Loucy (cell line): ENCODE measurements around the gene CALN1.

Source experiments
- H2AFZ ChIP-seq: fragments of 200-600 bp; sonication (generic); 2 replicates; pipeline ENCODE4 v1.6.0; 2016; ENCODE audit warnings: antibody characterized with exemption, mild to moderate bottlenecking, low read length, moderate library complexity
- H3F3A ChIP-seq: fragments of 200-600 bp; 2 replicates; pipeline ENCODE4 v1.6.0; 2016; ENCODE audit warnings: antibody characterized with exemption, low read depth, mild to moderate bottlenecking
- H3K27me3 ChIP-seq: fragments of 200-600 bp; sonication (generic); 2 replicates; pipeline ENCODE4 v1.6.1; 2014; ENCODE audit warnings: low read length, mild to moderate bottlenecking; ENCODE audit not compliant: insufficient read depth, poor library complexity, severe bottlenecking
- H3K36me3 ChIP-seq: fragments of 200-600 bp; sonication (generic); 2 replicates; pipeline ENCODE4 v1.6.1; 2016; ENCODE audit warnings: low read length; ENCODE audit not compliant: insufficient read depth
- H3K4me1 ChIP-seq: fragments of 200-600 bp; sonication (generic); 2 replicates; pipeline ENCODE4 v1.5.1; 2014; ENCODE audit warnings: low read length, mild to moderate bottlenecking; ENCODE audit not compliant: insufficient read depth, poor library complexity, severe bottlenecking
- H3K4me2 ChIP-seq: fragments of 200-600 bp; sonication (generic); 2 replicates; pipeline ENCODE4 v1.6.0; 2014; ENCODE audit warnings: antibody characterized with exemption, low read length, low read depth, mild to moderate bottlenecking; ENCODE audit not compliant: poor library complexity, severe bottlenecking
- H3K4me3 ChIP-seq: fragments of 200-600 bp; sonication (generic); 2 replicates; pipeline ENCODE4 v1.5.1; 2014; ENCODE audit warnings: low read length, mild to moderate bottlenecking, mixed read lengths; ENCODE audit not compliant: poor library complexity, severe bottlenecking
- H3K79me2 ChIP-seq: fragments of 200-600 bp; sonication (generic); 2 replicates; pipeline ENCODE4 v1.6.1; 2014; ENCODE audit warnings: low read length; ENCODE audit not compliant: insufficient read depth
- H3K9ac ChIP-seq: fragments of 200-600 bp; sonication (generic); 2 replicates; pipeline ENCODE4 v1.6.0; 2014; ENCODE audit warnings: mild to moderate bottlenecking, low read depth, low read length, moderate library complexity; ENCODE audit not compliant: poor library complexity, severe bottlenecking
- H3K9me2 ChIP-seq: fragments of 200-600 bp; sonication (generic); replicated peaks from 2 replicates; pipeline ENCODE4 v1.6.1; 2016; ENCODE audit warnings: low read depth, low read length, mixed read lengths
- H3K9me3 ChIP-seq: fragments of 200-600 bp; sonication (generic); 2 replicates; pipeline ENCODE4 v1.6.1; 2014; ENCODE audit warnings: mild to moderate bottlenecking, antibody characterized with exemption, low read length, low read depth; ENCODE audit not compliant: insufficient read depth
- H4K20me1 ChIP-seq: fragments of 200-600 bp; sonication (generic); 2 replicates; pipeline ENCODE4 v1.6.0; 2014; ENCODE audit warnings: antibody characterized with exemption, low read length, mild to moderate bottlenecking; ENCODE audit not compliant: insufficient read depth, poor library complexity, severe bottlenecking
- EZH2phosphoT487 ChIP-seq: fragments of 200-600 bp; IDR thresholded peaks from 2 replicates; pipeline ENCODE4 v1.6.1; 2018; ENCODE audit warnings: antibody characterized with exemption, mild to moderate bottlenecking, moderate library complexity, borderline replicate concordance
- TF ChIP-seq, protein P1 (sequence below): fragments of 200-600 bp; sonication (generic); conservative IDR thresholded peaks from 2 replicates; pipeline ENCODE4 v1.5.1; 2014; ENCODE audit warnings: mild to moderate bottlenecking, antibody characterized with exemption, low read length

CALN1 gene

DNA sequence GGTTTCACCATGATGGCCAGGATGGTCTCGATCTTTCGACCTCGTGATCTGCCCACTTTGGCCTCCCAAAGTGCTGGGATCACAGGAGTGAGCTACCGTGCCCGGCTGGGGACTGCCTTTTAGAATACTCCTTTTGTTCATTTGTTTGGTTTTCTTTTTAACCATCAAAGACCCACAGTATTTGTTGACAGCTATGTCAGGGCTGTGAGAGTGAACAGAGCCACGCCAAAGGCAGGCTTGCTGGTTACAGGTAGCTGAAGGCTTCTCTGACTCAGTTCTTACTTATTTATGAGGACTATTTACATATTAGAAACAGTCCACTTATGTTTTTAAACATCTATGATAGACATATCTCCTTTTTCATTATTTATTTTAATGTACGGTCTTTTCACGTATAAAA, 544.5 kb downstream of the CALN1 start:
- TF ChIP-seq, protein P1, sequence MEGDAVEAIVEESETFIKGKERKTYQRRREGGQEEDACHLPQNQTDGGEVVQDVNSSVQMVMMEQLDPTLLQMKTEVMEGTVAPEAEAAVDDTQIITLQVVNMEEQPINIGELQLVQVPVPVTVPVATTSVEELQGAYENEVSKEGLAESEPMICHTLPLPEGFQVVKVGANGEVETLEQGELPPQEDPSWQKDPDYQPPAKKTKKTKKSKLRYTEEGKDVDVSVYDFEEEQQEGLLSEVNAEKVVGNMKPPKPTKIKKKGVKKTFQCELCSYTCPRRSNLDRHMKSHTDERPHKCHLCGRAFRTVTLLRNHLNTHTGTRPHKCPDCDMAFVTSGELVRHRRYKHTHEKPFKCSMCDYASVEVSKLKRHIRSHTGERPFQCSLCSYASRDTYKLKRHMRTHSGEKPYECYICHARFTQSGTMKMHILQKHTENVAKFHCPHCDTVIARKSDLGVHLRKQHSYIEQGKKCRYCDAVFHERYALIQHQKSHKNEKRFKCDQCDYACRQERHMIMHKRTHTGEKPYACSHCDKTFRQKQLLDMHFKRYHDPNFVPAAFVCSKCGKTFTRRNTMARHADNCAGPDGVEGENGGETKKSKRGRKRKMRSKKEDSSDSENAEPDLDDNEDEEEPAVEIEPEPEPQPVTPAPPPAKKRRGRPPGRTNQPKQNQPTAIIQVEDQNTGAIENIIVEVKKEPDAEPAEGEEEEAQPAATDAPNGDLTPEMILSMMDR, result no peak
- Histone ChIP-seq H3K79me2 (no peaks in the 10 kb centered on the region), H3K9me3 (no peaks in the 10 kb centered on the region), H3K36me3 (no peaks in the 10 kb centered on the region), H3K9ac (no peak overlapping the region), H3K4me1 (peaks cover 3% of the 10 kb centered on the region), H3K4me3 (no peak overlapping the region), H4K20me1 (no peaks in the 10 kb centered on the region), H3K9me2 (no peaks in the 10 kb centered on the region), H2AFZ (no peak overlapping the region), H3K27me3 (no peaks in the 10 kb centered on the region), H3K4me2 (no peak overlapping the region), H3F3A (no peaks in the 10 kb centered on the region)

DNA sequence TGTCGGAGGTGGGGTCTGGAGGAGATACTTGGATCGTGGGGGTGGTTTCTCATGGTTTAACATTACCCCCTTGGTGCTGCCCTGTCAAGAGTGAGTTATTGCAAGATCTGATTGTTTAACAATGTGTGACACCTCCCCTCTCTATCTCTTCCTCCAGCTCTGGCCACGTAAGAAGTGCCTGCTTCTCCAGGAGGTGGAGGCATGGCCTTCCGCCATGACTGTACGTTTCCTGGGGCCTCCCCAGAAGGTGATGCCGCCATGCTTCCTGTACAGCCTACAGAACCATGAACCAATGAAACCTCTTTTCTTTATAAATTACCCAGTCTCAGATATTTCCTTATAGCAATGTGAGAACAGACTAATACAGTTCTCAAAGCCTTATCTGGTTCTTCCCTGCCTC, 547.0 kb downstream of the CALN1 start:
- H3K79me2 ChIP-seq, result no peaks in the 10 kb centered on the region
- no peaks in the 10 kb centered on the region for H3K4me1 ChIP-seq
- H3K4me2 ChIP-seq, result no peak overlapping the region
- H3K36me3 ChIP-seq, result no peaks in the 10 kb centered on the region
- H3K4me3 ChIP-seq, result no peak overlapping the region
- TF ChIP-seq, protein P1, result no peak
- TF ChIP-seq EZH2phosphoT487, result no peak
- no peak overlapping the region for H3K9ac ChIP-seq
- H3F3A ChIP-seq, result no peaks in the 10 kb centered on the region
- no peaks in the 10 kb centered on the region for H3K9me2 ChIP-seq
- no peaks in the 10 kb centered on the region for H4K20me1 ChIP-seq
- no peaks in the 10 kb centered on the region for H3K9me3 ChIP-seq
- no peaks in the 10 kb centered on the region for H3K27me3 ChIP-seq
- H2AFZ ChIP-seq, result no peak overlapping the region

DNA sequence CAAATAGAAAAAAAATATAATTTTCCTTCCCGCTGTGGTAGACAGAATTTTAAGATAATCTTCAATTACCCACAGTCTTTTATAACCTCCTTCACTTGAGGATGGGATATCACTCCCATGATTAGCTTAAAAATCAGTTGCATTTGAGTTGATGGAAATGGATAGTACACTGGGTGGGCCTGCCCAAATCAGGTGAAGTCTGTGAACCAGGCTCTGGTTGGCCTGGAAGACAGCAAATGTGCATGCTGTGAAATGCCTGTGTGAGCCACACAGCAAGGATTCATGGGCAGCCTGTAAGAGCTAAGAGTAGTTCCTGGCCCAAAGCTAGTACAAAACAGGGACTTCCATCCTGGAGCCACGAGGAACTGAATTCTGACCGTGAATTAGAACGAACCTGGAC, 548.0 kb downstream of the CALN1 start:
- Histone ChIP-seq H3K27me3 (no peaks in the 10 kb centered on the region), H3K4me1 (no peaks in the 10 kb centered on the region), H3F3A (no peaks in the 10 kb centered on the region), H3K9me2 (no peaks in the 10 kb centered on the region), H3K4me3 (no peak overlapping the region), H3K79me2 (no peaks in the 10 kb centered on the region), H3K36me3 (no peaks in the 10 kb centered on the region), H4K20me1 (no peaks in the 10 kb centered on the region), H3K4me2 (no peak overlapping the region), H2AFZ (no peak overlapping the region), H3K9me3 (no peaks in the 10 kb centered on the region), H3K9ac (no peak overlapping the region)
- TF ChIP-seq, protein P1, result no peak
- no peak for TF ChIP-seq EZH2phosphoT487
